GM19328 (cell line): ENCODE results near the gene MMP28.

ENCODE experiments used
- ATAC-seq: cut with Tn5 transposase; IDR thresholded peaks from one replicate; pipeline ENCODE4 v1.9.1; 2021; ENCODE audit warnings: mild to moderate bottlenecking, moderate library complexity; ENCODE audit not compliant: unreplicated experiment

Gene MMP28

DNA sequence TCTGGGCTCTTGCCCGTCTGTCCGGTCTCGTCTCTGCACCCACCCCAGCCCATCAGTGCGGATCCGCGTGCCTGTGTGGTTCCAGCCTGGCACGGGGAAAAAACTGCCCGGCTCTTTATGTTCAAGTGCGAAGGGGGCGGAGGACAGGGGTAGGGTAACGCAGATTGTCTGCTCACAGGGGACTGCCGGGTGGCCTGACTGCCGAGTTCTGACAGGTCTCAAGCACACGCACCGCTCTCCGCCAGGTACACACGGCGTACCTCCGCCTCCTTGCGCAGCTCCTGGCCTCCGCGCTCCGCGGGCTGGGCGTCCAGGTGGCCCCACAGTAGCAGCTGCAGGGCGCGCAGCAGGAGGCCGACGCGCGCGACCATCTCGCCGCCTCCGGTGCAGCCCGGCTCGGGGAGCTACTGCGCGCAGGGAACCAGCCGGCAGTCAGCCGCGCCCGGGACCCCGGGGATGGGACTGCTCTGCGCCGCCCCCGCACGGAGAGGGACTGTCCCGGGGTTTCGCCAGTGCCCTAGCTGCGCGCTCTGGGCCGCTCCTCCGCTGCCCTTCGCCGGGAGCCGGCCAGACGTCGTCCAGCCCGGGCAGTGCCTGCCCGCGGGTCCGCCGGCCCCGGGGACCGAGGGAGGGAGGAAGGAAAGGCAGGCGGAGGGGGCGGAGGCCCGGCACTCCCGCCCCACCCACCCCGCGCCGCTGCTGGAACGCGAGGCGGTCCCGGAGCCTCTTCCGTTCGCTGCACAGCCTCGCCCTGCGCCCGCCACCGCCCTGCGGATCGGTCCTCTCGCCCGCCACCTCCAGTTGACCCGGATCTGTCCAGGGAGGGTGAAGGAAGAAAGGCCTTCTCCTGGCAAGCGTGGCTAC is at the start of gene MMP28:
Gene MMP28, minus strand, starts transcription at position 635 of the 864 bp plus-strand sequence. Its CDS starts 264 bp downstream, at position 371.
- ATAC-seq = no peak

DNA sequence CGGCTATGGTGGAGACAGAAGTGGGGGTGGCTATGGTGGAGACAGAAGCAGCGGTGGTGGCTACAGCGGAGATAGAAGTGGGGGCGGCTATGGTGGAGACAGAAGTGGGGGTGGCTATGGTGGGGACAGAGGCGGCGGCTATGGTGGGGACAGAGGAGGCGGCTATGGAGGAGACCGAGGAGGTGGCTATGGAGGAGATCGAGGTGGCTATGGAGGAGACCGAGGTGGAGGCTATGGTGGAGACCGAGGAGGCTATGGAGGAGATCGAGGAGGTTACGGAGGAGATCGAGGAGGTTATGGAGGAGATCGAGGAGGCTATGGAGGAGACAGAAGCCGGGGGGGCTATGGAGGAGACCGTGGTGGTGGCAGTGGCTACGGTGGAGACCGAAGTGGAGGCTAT is 49.1 kb upstream of the MMP28 start:
- no peak for ATAC-seq

- no peak for ATAC-seq
Measured at GRCh38 chr17:35843698-35844097, 48.3 kb upstream of the MMP28 start.

GRCh38 chr17:35842239-35842638 is 46.8 kb upstream of the MMP28 start:
- no peak for ATAC-seq

DNA sequence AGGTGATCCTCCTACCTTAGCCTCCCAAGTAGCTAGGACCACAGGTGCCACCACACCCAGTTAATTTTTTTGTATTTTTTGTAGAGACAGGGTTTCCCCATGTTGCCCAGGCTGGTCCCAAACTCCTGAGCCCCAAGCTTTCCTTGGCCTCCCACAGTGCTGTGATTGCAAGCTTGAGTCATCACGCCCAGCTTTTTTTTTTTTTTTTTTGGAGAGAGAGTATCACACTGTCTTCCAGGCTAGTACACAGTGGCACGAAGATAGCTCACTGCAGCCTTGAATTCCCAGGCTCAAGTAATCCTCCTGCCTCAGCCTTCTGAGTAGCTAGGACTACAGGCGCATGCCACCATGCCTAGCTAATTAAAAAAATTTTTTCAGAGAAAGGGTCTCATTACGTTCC is 46.1 kb upstream of the MMP28 start:
- no peak for ATAC-seq

DNA sequence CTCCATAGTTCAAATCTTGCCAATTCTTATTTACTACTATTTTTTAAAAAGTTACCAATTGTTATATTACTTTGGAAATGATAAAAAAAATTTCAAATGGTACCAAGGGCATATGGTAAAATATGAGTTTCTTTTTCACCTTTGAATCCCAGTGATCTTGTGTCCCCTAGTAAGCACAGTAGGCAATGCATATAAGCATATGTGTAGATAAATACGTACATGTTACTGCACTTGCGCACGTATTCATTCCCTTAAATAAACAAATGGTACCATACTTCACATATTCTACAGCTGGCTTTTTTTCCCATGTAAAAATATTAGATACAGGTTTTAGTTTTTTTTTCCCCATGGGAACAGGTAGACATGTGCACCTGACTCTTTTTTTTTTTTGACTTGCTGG is 45.7 kb upstream of the MMP28 start:
- no peak for ATAC-seq

GRCh38 chr17:35825206-35825605 is 29.8 kb upstream of the MMP28 start:
- no peak for ATAC-seq

DNA sequence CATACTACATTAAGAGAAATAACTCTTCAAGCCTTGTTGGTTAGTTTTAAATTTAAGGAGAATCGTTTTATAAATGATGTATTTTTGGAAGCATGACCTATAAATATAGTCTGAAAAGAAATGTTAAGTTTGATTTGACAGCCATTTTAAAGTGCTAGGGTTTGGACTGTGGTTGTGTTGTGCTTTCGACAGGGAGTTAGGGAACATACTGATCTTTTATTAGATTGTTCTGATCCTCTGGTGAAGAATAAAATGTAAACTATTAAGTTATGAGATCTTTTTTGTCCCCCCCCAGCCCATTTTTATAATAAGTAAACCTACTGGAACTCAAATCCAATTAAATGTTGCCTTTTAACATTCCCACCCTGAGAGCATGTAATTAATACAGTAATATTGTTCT is 25.9 kb upstream of the MMP28 start:
- ATAC-seq = no peak

GRCh38 chr17:35819455-35819854 is 24.0 kb upstream of the MMP28 start:
- no peak for ATAC-seq

DNA sequence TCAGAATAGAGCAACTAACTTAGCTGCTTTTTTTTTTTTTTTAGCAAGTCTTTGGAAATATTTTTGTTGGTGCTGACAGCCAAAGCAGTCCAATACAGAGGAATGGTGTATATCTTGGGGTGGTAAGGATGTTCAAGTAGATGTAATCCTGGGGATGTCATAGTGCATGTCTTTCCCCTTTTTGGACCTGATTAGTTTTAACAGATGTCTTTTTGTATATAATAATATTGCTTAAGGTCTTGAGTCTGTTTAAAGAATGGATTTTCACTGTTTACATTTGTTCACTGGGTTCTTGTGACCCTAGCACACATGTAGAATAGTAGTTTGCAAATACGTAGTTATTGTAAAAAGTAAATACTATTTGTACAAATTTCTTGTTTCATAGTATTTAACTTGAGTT is 21.8 kb upstream of the MMP28 start:
- ATAC-seq = no peak

DNA sequence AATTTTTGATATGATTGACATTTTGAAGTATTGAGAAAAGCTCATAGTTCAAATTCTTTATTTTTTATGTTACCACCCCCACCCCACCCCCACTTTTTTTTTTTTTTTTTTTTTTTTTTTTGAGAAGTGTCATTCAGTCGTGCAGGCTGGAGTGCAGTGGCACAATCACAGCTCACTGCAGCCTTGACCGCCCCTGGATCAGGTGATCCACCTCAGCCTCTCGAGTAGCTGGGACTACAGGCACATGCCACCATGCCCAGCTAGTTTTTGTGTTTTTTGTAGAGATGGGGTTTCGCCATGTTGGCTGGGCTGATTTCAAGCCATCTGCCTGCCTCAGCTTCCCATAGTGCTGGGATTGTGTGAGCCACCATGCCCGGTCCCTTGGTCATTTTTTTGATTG is 21.3 kb upstream of the MMP28 start:
- ATAC-seq = no peak

DNA sequence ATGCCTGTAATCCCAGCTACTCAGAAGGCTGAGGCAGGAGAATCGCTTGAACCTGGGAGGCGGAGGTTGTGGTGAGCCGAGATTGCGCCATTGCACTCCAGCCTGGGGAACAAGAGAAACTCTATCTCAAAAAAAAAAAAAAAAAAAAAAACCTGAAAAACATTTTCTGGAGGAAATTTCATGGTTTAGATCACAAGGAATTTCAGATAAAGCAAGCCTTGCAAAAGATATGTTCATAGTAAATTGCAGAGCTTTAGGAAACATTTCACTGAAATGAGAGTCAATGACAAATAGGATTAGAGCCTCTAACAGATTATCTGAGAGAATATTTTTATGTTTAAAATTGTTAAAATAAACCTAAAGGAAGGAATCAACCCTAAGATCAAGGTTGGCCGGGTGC is 17.0 kb upstream of the MMP28 start:
- no peak for ATAC-seq

- ATAC-seq = no peak
Measured at GRCh38 chr17:35811759-35812158, 16.3 kb upstream of the MMP28 start.

GRCh38 chr17:35809855-35810461 is 14.5 kb upstream of the MMP28 start:
- ATAC-seq = no peak

- ATAC-seq = peak; percentile 85
Measured at GRCh38 chr17:35808962-35809854, 13.8 kb upstream of the MMP28 start, which contains the start of gene TAF15. TSS of gene TAF15 (plus strand) at chr17:35809484. CDS start at chr17:35809570, 86 bp downstream.

- ATAC-seq = no peak
Measured at GRCh38 chr17:35808240-35808961, 13.0 kb upstream of the MMP28 start.

DNA sequence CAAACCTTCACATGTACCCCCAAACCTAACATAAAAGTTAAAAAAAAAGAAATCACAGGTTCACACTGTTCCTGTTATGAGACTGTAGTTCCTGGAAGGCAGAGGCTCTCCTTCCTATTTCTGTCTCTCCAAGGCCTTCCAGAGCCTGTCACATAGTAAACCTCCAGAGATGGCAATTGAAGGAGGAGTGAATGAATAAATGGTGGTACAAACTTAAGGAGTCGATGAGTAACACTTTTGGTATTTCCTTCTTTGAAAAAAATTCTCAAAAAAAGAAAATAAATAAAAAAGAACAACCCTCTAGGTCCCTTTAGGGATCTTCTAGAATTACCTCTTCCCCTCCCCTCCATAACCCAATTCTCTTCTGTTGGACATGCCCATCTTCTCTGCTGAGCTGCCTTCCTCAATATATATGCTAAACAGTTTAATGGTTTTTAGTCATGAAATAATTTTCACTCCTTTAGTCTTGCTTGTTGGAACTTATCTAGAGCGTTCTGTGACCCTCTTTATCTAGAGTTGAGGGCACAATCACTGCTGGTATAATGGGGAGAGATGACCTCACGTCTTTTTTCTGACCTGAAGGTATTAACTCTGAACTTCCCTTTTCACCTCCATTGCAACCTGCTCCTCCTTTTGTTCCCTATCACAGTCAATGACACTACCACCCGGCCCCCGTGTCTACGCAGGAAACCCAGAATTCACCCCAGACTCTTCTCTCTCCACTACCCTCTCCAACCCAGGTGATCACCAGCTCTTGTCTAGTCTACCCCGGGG is 12.1 kb upstream of the MMP28 start:
- ATAC-seq = no peak

- ATAC-seq = no peak
Measured at GRCh38 chr17:35804658-35805192, 9.3 kb upstream of the MMP28 start.

DNA sequence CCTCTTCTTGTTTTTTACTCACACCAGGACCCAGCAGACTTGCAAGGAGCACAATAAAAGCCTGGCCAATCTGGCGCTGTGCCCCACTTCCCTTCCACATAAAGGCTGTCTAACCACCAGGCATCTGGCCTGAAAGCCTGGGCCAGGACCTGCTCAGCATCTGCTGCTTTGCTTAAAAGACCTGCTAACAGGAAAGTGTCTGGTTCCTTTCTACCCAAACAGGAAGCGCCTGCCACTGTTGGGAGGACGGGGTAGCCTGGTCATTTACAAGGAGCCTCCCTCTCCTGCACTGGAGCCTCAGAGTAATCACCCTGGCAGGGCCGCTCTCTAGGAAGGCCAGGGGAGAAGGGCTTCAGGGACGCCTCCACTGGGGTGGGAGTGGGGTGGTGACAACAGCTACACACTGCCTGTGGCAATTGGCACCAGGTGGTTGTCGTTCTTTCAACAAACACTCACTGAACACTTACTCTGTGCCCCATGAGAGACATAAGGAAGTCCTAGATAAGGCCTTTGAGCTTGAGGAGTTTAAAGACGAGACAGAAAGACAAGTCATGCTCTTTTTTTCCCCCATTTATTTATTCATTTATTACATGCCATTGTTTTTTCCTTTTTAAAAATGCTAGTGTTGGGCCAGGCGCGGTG is 6.3 kb upstream of the MMP28 start:
- ATAC-seq = no peak
